ENCODE data around the gene USF1.

Gene USF1, protein sequence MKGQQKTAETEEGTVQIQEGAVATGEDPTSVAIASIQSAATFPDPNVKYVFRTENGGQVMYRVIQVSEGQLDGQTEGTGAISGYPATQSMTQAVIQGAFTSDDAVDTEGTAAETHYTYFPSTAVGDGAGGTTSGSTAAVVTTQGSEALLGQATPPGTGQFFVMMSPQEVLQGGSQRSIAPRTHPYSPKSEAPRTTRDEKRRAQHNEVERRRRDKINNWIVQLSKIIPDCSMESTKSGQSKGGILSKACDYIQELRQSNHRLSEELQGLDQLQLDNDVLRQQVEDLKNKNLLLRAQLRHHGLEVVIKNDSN

GRCh38 chr1:161045736-161046604 lies at the start of gene USF1:
Gene USF1, minus strand, starts transcription at chr1:161045977. Its CDS starts 2,702 bp downstream, at chr1:161043275.
- DNase-seq (ENCODE audit: low read depth, low spot score) = peak; percentile 98

DNA sequence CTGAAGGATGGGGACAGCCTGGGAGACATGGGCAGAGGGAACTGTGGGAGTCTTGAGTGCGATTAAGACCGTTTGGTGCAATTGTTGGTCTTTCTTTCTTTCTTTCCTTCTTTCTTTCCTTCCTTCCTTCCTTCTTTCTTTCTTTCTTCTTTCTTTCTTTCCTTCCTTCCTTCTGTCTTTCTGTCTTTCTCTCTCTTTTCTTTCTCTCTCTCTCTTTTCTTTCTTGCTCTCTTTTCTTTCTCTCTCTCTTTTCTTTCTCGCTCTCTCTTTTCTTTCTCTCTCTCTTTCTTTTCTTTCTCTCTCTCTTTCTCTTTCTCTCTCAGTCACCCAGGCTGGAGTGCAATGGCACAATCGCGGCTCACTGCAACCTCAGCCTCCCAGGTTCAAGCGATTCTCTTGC lies 49.5 kb upstream of the USF1 start:
- no peak for DNase-seq (ENCODE audit: low read depth, low spot score)

DNA sequence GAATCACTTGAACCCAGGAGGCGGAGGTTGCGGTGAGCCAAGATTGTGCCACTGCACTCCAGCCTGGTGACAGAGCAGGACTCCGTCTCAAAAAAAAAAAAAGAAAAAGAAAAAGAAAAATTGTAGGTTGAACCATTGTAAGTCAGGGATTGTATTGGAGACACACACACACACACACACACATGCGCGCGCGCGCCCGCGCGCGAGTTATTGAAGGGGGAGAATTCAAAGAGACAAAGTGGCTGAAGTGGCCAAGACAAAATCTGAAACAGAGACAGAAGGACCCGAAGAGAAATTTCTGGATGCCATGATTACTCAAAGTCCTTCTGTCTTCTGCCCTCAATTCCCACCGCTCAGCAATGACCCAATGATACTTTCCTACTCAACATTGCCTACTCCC lies 48.7 kb upstream of the USF1 start:
- no peak for DNase-seq (ENCODE audit: low read depth, low spot score)

DNA sequence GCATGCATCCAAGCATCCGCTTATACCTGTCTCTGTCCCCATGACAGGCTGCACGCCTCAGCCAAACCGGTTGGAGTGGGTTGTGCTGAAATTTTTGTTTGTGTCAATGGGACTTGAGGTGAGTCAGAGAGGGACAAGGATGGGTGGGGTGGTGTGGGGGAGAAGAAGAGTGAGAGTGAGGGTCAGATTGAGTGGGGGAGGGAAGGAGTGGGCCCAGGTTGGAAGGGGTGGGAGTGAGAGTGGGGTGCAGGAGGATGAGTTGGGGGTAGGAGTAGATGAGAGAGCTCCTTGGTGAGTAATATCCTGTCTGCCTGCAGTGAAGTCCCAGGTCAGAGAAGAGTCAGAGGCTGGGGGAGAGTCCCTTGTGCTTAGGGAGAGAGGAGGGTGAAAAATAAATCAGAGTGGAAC lies 46.8 kb upstream of the USF1 start:
- DNase-seq (ENCODE audit: low read depth, low spot score) = no peak

DNA sequence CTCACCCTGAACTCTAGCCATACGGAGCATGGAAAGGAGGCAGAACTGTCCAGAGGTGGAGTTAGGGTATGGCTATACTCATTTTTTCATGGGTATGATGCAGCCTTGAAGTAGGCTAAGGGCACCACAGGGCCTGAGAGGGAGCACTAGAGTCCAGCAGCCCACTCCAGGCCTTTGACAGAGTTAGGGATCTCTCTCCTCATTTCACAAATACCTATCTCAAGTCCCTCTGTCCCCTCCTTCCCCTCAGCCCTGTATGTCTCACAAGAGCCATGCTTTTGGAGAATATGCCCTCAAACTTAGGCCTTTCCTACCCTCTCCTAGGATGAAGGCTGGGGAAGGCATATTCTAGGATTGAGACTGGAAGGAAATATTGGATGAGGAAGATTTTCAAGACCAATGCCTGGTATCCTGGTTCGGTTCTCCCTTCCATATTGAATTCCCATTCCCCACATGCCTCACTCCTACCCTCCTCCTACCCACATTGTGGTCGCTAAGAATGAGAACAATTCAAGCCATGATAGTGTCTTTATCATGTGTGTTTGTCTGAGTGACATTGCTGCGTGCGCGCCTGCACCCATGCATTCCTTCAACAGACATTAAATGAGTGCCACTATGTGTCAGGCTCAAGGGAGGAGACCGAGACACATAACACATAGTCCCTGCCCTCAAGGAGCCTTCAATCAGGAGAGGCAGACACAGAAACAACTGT lies 46.2 kb upstream of the USF1 start:
- DNase-seq (ENCODE audit: low read depth, low spot score) = peak; percentile 39

GRCh38 chr1:161091093-161091492 lies 45.3 kb upstream of the USF1 start:
- no peak for DNase-seq (ENCODE audit: low read depth, low spot score)

DNA sequence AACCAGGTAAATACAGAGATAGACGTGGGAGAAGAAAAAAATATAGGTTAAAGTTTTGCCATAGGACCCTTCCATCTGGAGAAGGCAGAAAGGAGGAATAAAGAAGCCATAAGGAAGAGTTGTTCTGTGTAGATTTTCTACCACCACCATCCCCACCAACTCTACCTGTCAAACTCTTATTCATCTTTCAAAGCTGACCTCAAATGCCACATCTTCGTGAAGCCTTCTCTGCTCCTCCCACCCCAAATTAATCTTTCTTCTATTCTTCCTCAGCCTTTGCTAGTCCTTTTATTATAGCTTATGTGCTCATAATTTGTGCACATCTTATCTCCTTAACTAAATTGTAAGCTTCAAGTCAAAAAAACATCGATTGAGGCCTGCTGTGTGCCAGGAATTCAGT lies 44.8 kb upstream of the USF1 start:
- DNase-seq (ENCODE audit: low read depth, low spot score) = no peak

- no peak for DNase-seq (ENCODE audit: low read depth, low spot score)
These were observed 44.2 kb upstream of the USF1 start for GRCh38 chr1:161089938-161090337.

GRCh38 chr1:161089251-161089924 lies 43.6 kb upstream of the USF1 start, which contains the start of gene NECTIN4:
Gene NECTIN4, minus strand, starts transcription at chr1:161089558. Its CDS starts 262 bp downstream, at chr1:161089296.
- no peak for DNase-seq (ENCODE audit: low read depth, low spot score)

- DNase-seq (ENCODE audit: low read depth, low spot score) = peak; percentile 27
These were observed 42.9 kb upstream of the USF1 start for GRCh38 chr1:161088587-161089110.

DNA sequence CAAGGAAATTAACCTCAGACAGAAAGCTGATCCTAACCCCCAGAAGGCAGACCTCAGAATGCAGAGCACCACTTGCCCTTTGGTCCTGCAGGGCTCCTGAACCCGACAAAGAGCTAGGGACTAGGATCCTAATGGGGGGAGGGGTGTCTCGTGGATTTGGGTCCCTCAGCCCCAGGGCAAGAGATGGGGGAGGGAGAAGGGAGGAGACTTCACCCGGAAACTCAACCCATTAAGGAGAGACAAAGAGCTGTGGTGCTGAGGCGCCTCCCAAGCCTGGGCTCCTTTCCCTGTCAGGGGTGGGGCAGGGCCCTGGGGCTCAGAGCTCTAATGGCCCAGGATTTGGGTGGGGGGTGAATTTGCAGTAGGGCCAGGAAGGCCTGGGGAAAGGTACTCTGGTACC lies 40.7 kb upstream of the USF1 start:
- no peak for DNase-seq (ENCODE audit: low read depth, low spot score)

- DNase-seq (ENCODE audit: low read depth, low spot score) = peak; percentile 29
These were observed 39.4 kb upstream of the USF1 start for GRCh38 chr1:161085165-161085564.

- DNase-seq (ENCODE audit: low read depth, low spot score) = no peak
These were observed 38.8 kb upstream of the USF1 start for GRCh38 chr1:161084597-161084988.

- DNase-seq (ENCODE audit: low read depth, low spot score) = peak; percentile 56
These were observed 38.2 kb upstream of the USF1 start for GRCh38 chr1:161083748-161084596.

DNA sequence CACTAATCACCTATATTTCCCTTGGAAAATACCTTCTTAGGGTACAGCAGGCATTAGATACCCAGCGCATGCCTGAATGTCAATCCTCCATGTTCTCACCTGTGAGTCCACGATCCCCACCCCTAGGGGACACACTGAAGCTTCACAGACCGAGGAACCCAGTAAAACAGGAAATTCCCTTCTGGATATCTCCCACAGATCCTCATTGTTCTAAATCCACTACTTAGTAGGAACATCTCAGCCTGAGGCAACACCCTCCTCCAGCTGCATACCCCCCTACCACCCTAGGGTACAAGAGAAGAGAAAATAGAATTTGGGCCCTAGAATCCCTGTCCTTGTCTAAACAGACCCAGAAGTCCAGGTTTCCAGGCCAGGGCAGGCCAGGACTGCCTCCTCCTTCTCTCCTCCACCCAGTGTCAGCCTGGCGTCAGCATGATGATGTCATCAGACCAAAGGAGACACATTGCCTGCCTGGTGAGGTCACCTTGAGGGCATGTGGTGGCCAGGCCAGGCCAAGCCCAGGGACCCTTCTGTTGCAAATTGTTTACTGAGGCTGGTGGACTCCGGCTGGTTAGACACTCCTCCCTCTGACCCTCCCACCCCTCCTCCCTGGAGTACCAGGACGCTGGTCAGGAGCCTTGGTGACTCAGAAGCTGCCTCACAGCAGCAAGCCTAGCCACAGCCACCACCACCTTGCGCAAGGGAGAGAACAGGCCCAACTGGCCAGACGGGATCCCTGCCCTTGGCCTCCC lies 37.4 kb upstream of the USF1 start:
- peak; percentile 91 for DNase-seq (ENCODE audit: low read depth, low spot score)

GRCh38 chr1:161082483-161082882 lies 36.7 kb upstream of the USF1 start:
- DNase-seq (ENCODE audit: low read depth, low spot score) = no peak

DNA sequence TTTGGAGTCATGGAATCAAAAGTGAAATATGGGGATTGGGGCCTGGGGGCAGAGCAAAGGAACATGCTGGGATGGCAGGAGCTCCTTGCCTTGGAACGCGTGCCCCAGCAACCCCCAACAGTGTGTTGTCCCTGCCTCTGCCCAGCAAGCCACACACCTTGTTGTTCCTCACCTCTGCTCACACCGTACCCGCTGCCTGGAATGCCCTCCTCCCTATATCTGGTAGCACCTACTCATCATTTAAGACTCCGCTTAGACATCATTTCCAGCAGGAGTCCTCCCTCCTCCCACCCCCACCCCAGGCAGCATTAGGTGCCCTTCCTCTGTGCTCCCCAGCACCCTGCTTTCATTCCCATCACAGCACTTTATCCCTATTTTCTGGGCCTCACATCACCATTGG lies 35.7 kb upstream of the USF1 start:
- no peak for DNase-seq (ENCODE audit: low read depth, low spot score)

DNA sequence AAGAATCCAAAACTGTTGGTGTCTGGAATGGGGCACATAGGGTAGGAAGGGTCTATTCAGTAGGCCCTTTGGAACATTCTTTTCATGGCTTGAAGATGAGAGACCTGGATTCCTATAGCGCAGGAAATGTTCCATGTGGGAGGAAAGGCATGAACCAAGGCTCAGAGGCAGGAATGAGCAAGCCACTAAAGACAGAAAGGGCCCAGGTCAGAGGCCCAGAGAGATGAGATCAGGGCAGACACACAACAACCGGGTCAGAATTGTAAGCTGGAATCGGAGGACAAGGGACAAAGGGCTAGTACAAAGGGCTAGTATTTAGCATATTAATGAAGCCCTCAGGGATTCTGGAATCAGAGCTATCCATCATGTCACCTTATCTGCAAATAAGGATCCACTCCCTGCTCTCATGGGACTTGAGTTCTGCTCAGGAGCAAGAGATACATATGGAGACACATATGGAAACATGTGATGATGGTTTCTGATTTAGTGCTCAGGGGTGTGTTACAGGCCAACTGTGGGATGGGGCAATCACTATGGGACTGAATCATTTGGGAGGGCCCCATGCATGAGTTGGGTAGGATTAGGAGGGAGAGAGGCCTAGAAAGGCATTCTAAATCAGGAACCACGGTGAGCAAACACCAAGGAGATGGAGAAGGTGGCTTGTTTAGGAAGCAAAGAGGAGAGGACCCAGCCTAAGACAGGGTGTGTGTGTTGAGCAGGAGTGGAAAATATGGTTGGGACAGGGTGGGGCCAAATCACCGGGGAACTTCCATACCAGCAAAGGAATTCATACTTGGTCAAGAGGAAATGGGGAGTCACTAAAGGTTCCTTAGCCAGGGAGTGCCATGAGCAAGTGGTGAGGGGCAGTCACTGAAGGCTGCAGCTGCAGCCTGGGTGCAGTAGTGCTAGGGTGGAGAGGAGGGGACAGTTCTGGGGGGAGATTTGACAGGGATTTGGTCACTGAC lies 34.9 kb upstream of the USF1 start:
- DNase-seq (ENCODE audit: low read depth, low spot score) = peak; percentile 20
